Fibroblast of villous mesenchyme (primary cell): ENCODE data around the gene EHBP1. TPM values are rescaled to one million over a fixed set of nuclear protein-coding genes. Genes with fewer than 3 reads are reported as not detected.

Experiments
- DNase-seq: peaks from one replicate; pipeline ENCODE4 v3.0.0-alpha.2; 2010; ENCODE audit warnings: low read depth
- H3K4me3 ChIP-seq: 2 replicates; pipeline ENCODE4 v1.5.1; 2011; ENCODE audit warnings: low read depth, mild to moderate bottlenecking, low read length
- total RNA-seq: library from RNA; depleted of rRNA; stranded (reverse); fragments of >200 nt; gene quantifications from 2 replicates; pipeline ENCODE4 v1.2.3, GENCODE V29; 2012
- TF ChIP-seq, protein P1 (sequence below): IDR thresholded peaks from 2 replicates; pipeline ENCODE4 v1.5.1; 2012; ENCODE audit warnings: low read depth, mild to moderate bottlenecking, low read length; ENCODE audit not compliant: insufficient read depth

EHBP1 gene
- total RNA-seq, 1 donor = 140 TPM

DNA sequence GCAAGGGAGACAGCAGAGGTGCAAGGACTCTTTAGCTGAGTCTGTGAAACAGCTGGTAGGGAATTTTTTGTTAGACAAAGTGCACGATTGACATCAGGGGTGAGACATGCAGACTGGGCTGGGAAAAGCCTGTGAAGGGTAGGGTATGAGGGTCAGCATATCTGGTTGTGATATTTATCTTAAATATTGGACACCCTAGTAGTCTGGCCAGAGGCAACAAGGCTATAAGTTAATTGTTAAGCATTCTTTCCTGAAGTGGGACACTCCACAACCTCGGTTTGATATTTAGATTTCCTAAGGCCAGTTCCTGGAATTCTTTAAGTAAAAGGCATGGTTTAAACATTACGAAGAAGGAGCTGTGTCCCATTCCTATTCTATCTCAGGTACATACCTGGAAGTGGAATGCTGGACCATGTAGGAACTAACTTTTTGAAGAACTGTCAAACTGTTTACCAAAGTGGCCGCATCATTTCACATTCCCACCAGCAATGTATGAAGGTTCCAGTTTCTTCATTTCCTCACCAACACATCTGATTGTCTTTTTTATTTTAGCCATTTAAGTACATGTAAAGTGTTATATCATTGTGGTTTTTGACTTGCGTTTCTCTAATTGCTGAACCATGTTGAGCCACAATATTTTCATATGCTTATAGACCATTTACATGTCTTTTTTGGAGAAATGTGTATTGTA, 22.5 kb downstream of the EHBP1 start:
- TF ChIP-seq, protein P1, sequence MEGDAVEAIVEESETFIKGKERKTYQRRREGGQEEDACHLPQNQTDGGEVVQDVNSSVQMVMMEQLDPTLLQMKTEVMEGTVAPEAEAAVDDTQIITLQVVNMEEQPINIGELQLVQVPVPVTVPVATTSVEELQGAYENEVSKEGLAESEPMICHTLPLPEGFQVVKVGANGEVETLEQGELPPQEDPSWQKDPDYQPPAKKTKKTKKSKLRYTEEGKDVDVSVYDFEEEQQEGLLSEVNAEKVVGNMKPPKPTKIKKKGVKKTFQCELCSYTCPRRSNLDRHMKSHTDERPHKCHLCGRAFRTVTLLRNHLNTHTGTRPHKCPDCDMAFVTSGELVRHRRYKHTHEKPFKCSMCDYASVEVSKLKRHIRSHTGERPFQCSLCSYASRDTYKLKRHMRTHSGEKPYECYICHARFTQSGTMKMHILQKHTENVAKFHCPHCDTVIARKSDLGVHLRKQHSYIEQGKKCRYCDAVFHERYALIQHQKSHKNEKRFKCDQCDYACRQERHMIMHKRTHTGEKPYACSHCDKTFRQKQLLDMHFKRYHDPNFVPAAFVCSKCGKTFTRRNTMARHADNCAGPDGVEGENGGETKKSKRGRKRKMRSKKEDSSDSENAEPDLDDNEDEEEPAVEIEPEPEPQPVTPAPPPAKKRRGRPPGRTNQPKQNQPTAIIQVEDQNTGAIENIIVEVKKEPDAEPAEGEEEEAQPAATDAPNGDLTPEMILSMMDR = no peak
- DNase-seq = no peak
- no peak overlapping the region for H3K4me3 ChIP-seq

DNA sequence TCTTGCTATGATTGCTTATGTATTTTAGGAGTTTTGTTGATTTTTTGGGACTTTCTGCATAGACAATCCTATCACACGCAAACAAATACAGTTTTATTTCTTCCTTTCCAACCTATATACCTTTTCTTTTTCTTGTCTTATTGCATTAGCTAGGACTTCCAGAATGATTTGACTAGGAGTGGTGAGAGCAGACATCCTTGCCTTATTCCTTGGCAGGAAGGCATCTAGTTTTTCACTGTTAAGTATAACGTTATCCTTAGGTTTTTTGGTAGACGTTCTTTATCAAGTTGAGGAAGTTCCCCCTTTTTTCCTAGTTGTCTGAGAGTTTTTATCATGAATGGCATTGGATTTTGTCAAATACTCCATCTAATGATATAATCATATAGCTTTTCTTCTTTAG, 25.8 kb downstream of the EHBP1 start:
- H3K4me3 ChIP-seq = no peak overlapping the region
- TF ChIP-seq, protein P1 = no peak
- DNase-seq = no peak

DNA sequence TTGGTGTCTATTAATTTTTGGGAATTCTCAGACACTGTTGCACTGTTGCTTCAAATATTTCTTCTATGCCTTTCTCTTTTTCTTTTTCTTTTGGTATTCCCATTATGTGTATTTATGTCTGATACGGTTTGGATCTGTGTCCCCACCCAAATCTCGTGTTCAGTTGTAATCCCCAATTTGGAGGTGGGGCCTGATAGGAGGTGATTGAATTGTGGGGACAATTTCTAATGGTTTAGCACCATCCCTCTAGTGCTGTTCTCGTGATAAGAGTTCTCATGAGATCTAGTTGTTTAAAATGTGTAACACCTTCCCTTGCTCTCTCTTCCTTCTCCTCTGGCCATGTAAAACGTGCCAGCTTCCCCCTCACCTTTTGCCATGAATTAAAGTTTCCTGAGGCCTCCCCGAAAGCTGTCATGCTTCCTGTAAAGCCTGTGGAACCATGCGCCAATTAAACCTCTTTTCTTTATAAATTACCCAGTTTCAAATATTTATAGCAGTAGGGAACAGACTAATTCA, 26.8 kb downstream of the EHBP1 start:
- DNase-seq = no peak
- TF ChIP-seq, protein P1 = no peak
- H3K4me3 ChIP-seq = no peak overlapping the region

DNA sequence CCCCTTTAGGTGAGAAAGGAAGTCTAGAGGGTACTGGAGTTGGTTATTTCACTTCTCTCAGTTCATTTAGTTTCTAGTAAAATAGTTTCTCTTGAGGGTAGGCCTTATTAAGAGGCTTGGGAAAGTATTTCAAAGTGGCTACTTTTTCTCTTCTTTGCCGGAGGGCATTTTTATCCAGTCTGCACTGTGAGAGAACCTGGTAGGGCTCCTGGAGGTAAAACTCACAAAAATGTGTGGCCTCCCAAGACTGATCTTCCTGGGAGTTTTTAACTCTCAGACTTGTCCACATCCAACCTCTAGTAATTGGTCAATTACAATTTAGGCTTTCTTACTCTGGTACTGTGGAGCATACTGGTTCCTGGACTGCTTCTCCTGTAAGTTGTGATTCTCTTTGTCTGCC, 28.0 kb downstream of the EHBP1 start:
- TF ChIP-seq, protein P1 = no peak
- no peak overlapping the region for H3K4me3 ChIP-seq
- DNase-seq = no peak

DNA sequence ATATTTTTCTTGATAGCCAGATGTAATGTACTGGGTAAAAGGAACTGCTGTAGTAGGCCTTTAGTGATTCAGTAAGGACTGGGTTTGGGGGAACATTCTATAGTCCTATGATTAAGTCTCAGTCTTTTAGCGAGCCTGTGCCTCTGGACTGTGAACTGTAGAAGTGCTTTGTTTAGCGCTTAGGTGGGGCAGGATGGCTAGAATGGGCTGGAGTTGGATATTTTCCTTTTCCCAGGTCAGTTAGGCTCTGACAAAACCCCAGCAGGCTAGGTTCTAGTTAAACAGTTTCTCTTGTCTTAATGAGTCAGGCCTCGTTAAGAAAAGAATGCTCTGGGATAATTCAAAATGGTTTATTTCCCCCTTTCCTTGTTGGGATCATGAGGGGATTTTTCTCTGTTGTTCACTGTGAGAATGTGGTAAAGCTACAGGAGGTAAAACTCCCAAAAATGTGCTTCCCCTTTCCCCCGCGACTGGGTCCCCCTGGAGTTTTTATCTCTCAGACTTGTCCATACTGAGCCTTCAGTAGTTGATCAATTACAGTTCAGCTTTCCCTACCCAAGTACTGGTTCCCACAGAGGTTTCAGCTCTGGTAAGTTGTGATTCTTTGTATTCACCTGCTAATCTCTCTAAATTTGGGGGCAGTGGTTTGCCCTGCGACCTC, 31.5 kb downstream of the EHBP1 start:
- no peak overlapping the region for H3K4me3 ChIP-seq

DNA sequence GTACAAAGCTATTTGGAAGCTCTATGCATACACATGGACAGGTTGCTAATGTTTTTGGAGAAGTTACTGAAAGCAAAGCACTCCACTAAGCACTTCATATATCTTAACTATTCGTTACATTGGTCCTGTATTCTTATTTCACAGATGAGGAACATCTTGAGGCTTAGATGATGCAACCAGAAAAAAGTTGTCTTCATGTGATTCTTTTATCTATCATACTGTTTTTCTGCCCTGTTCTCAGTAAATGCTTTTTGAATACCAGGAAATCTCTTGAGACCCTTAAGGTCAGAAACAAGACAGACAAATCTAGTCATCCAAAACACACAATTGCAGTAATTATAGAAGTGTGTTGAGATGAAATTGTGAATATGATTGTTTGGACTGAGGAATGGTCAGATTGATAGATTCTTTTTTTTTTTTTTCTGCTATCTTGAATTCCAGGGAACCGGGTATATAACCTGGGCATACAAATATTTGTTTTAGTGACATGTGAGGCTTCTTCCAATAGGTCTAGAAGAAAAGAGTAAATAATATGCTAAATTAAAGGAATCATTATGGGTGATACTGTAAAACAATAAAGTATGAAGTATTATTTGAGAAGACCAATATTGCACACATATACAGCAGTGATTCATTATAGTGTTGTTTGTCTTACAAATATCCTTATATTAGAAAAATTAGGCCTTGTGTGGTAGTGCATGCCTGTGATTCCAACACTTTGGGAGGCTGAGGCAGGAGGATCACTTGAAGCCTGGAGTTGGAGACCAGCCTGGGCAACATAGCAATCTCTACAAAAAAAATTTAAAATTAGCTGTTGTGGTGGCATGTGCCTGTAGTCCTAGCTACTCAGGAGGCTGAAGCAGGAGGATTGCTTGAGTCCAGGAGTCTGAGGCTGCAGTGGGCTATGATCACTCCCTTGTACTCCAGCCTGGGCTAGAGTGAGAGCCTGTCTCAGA, 33.7 kb downstream of the EHBP1 start:
- DNase-seq = peak; percentile 48
- TF ChIP-seq, protein P1 = no peak
- H3K4me3 ChIP-seq = no peak overlapping the region

More for the DNA sequence above, 31.5 kb downstream of the EHBP1 start:
- no peak for DNase-seq
- TF ChIP-seq, protein P1 = no peak
